ENCODE results near the gene LBX1. TPM values are rescaled to one million over a fixed set of nuclear protein-coding genes. Genes with fewer than 3 reads are reported as not detected.

The LBX1 gene, protein sequence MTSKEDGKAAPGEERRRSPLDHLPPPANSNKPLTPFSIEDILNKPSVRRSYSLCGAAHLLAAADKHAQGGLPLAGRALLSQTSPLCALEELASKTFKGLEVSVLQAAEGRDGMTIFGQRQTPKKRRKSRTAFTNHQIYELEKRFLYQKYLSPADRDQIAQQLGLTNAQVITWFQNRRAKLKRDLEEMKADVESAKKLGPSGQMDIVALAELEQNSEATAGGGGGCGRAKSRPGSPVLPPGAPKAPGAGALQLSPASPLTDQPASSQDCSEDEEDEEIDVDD
- total RNA-seq: not detected
- not detected for polyA plus RNA-seq

DNA sequence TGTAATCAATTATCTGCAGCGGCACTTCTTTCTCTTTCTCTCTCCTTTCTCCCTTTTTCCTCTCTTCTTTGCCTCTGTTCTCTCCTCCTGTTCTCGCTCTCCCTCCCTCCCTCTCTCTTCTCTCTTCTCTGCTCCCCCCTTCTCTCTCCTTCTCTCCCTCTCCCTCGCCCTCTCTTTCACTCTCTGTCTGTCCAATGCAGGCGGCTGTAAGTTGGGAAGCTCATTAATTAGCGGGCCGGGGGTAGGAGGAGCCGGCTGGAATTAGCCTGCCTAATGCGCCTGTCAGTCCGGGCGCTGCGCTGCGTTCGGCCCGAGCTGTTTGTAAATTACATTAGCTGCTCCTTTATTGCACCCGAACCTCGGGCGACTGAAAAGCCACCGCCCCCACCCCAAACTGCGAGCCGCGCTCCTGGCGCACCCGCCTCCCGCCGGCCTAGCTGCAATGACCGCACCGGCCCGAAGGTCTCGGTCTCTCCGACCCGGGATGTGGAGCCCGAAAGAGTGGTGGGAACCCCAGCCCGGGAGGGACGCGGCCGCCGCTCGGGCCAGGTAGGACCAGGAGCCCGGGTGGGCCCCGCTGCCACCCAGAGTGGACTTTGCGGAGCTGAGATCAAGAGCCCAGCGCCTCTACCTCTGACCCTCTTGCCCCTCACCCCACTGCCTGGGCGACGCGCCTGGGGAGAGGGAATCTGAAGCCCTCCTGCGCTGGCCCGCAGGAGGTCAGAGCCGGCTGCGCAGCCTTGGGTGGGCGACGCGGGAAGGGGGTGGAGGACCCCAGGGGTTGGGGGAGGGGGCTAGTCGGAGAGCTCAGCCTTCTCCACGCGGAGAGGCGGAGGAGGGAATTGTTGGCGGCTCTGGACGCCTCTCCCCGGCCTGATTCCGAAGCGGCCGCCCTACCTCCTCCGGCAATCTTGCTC, at the start of gene LBX1:
TSS of gene LBX1 (minus strand) at position 198 of the 917 bp plus-strand sequence. CDS start 648 bp downstream, outside the sequence.
- DNase-seq (ENCODE audit: extremely low spot score): no peak
- Histone ChIP-seq H3K27ac (ENCODE audit: low read depth) (no peak within 1 kb of the TSS), H3K36me3 (ENCODE audit: insufficient read depth) (no peaks in the 10 kb centered on the region), H3K4me3 (ENCODE audit: low read depth, low read length) (peak within 1 kb of the TSS; percentile 4), H3K4me1 (ENCODE audit: insufficient read depth) (no peaks in the 10 kb centered on the region)
- 3% methylated on average over 63 of the region's 63 CpGs for WGBS

DNA sequence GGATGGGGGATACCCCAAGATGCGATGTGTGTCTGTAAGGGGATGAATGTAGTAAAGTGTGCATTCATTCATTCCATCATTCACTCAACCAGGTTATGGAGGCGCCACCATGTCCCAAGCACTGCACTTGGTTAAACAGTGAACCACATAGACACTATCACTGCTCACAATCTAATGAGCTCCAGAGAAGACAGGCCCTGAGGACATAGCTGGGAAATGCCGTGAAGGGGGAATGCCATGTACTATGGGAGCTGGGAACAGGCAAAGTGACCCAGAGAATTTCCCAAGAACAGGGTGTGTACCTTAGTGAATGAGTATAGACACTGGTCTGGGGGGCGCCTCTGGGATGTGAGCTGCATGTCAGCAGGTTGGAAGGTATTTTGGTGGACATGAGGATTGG, 44.5 kb upstream of the LBX1 start:
- WGBS: 86% methylated on average over 4 of the region's 4 CpGs

DNA sequence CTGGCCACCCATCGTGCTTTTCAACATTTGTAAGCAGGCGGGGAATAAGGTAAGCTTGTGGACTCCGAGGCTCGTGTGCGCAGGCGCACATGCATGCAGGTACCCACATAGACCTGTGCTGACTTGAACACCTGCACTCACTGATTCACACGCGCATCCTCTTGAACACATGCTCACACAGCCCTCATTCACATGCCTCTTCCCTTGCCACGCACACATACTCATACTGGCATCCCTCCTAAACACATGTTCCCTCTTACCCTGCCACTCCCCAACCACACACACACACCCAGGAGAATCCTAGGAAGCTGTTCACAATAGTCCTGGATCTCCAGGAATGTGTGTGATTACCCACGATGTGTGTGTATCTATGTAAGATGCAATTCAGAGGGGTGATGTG, 44.1 kb upstream of the LBX1 start:
- Histone ChIP-seq H3K36me3 (ENCODE audit: insufficient read depth) (no peaks in the 10 kb centered on the region), H3K4me3 (ENCODE audit: low read depth, low read length) (no peak overlapping the region), H3K4me1 (ENCODE audit: insufficient read depth) (no peaks in the 10 kb centered on the region), H3K27ac (ENCODE audit: low read depth) (no peak overlapping the region)
- no peak for DNase-seq (ENCODE audit: extremely low spot score)
- whole genome bisulfite sequencing: 85% methylated on average over 10 of the region's 10 CpGs

More for the DNA sequence above, 44.5 kb upstream of the LBX1 start:
- Histone ChIP-seq H3K36me3 (ENCODE audit: insufficient read depth) (no peaks in the 10 kb centered on the region), H3K4me3 (ENCODE audit: low read depth, low read length) (no peak overlapping the region), H3K4me1 (ENCODE audit: insufficient read depth) (no peaks in the 10 kb centered on the region), H3K27ac (ENCODE audit: low read depth) (no peak overlapping the region)
- no peak for DNase-seq (ENCODE audit: extremely low spot score)

DNA sequence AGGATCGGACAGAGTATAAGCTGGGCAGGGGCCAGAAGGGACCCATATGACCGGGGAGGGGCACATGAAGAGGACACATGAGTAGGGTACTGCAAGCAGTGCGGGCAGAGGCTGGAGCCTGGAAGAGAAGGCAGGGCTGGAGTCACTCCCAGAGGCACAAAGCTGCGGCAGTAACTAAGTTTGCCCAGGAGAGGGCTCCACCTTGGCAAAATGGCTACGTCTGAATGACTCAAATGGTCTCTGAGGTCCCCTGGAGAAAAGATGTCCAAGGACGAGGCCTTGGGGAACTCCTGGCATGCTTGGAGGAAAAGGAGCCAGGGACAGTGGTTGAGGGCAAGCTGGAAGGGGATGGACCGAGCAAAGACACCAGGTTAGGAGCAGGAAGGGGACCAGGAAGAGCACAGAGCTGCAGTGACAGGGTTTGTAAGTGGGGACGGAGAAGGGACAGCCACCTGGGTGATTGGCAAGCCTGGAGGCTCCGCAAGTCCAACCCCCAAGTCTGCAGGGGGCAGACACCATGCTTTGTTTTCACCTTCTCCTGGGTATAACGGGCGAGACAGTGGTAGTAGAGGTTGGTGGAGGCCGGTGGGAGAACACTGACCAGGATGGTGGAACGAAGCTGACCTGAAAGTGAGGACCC, 43.1 kb upstream of the LBX1 start:
- H3K36me3 ChIP-seq (ENCODE audit: insufficient read depth): no peaks in the 10 kb centered on the region
- no peak overlapping the region for H3K4me3 ChIP-seq (ENCODE audit: low read depth, low read length)
- 45% methylated on average over 13 of the region's 13 CpGs for WGBS
- DNase-seq (ENCODE audit: extremely low spot score): no peak
- H3K27ac ChIP-seq (ENCODE audit: low read depth): no peak overlapping the region
- no peaks in the 10 kb centered on the region for H3K4me1 ChIP-seq (ENCODE audit: insufficient read depth)

DNA sequence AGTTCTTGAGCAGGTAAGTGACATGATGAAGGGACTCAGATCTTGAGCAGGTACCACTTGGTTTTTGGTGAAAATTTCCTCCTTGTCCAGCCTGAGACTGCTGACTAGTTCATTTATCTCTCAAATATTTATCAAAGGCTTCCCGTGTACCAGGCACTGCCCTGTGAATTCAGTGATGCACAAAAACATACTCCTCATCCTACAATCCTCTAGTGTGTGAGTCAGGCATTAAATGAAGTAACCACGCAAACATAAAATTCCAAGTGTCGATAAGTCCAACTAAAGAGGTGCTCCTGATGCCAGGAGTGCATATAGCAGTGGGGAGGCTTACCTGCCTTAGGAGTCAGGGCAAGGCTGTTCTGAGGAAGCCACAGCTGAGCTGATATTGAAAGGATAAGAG, 41.5 kb upstream of the LBX1 start:
- WGBS: 72% methylated on average over 3 of the region's 3 CpGs
- Histone ChIP-seq H3K36me3 (ENCODE audit: insufficient read depth) (no peaks in the 10 kb centered on the region), H3K4me3 (ENCODE audit: low read depth, low read length) (no peak overlapping the region), H3K4me1 (ENCODE audit: insufficient read depth) (no peaks in the 10 kb centered on the region), H3K27ac (ENCODE audit: low read depth) (no peak overlapping the region)
- DNase-seq (ENCODE audit: extremely low spot score): no peak

DNA sequence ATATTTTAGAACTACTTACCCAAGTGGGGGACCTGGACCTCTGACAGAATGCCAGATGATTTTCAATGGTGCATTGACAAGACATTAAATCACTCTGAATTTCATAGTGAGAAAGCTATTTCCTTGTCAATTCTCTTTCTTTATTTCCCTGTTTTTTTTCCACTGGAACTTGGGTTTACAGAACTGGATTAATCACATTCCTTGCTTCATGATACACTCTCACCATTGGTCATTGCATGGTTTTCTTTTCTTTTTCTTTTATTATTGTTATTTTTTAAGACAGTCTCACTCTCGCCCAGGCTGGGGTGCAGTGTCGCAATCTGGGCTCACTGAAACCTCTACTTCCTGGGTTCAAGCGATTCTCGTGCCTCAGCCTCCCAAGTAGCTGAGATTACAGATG, 38.5 kb upstream of the LBX1 start:
- no peak overlapping the region for H3K27ac ChIP-seq (ENCODE audit: low read depth)
- DNase-seq (ENCODE audit: extremely low spot score): no peak
- no peaks in the 10 kb centered on the region for H3K36me3 ChIP-seq (ENCODE audit: insufficient read depth)
- no peak overlapping the region for H3K4me3 ChIP-seq (ENCODE audit: low read depth, low read length)
- H3K4me1 ChIP-seq (ENCODE audit: insufficient read depth): no peaks in the 10 kb centered on the region
- 92% methylated on average over 4 of the region's 4 CpGs for WGBS

DNA sequence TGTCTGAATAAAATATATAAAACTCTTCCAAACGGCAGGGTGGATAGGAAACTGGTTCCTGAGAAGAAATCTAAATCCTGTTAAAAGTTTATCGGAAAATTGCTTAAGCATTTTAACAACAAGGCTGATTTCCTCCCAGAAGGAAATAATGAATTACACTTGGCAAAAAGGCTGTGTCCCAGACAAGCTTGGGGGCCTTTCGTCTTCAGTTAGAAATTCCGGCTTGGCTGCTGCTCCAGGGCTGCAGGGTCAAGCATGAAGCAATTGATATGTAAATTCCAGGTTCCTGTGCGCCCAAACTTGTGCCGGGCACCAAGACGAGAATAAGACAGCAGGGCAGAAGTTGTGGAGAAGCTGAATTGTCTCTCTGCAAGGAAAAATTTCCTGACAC, 38.0 kb upstream of the LBX1 start:
- Histone ChIP-seq H3K4me3 (ENCODE audit: low read depth, low read length) (no peak overlapping the region), H3K27ac (ENCODE audit: low read depth) (no peak overlapping the region), H3K4me1 (ENCODE audit: insufficient read depth) (no peaks in the 10 kb centered on the region), H3K36me3 (ENCODE audit: insufficient read depth) (no peaks in the 10 kb centered on the region)
- WGBS: 66% methylated on average over 7 of the region's 7 CpGs
- DNase-seq (ENCODE audit: extremely low spot score): no peak

DNA sequence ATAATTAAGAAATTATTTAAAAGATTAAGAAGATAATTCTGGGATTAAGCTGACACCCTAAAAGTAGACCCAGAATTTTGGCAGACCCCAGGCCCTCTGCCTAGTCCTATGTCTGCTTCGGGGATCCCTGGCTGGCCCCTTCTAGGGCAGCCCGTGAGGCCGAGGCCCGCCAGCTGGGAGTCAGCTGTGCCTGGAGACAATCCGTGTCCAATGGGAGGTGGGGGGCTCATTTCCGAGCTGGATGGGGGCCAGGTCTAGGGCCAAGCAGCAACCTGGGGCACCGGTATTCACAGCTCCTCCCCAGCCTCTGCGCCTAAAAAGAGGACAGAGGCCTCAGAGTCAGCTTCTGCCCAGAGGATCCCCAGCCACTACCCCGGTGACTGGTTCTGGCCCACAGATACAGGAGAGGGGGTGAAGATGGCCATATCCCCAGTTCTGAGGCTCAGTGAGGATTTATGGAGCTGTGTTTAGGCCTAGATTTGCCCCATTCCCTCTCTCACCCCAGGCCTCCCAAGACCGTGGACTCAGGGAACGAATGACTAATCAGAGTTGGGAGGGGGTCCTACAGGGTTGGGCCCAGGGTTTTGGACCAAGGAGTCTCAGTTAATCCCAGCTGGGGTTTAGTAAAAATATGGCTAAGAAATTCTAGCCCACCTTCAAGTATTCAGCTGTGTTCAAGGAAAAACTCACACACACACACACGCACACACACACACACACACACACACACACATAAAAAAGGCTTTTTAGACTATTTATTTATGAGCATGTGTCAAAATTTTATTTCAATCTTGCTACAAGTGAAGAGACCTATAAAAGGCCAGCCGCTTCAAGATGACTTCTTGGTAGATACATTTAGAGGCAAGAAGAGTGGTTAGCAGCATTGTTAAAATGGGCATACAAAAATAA, 37.4 kb upstream of the LBX1 start:
- no peaks in the 10 kb centered on the region for H3K4me1 ChIP-seq (ENCODE audit: insufficient read depth)
- H3K4me3 ChIP-seq (ENCODE audit: low read depth, low read length): no peak overlapping the region
- H3K36me3 ChIP-seq (ENCODE audit: insufficient read depth): no peaks in the 10 kb centered on the region
- 70% methylated on average over 13 of the region's 13 CpGs for WGBS
- no peak overlapping the region for H3K27ac ChIP-seq (ENCODE audit: low read depth)
- no peak for DNase-seq (ENCODE audit: extremely low spot score)

DNA sequence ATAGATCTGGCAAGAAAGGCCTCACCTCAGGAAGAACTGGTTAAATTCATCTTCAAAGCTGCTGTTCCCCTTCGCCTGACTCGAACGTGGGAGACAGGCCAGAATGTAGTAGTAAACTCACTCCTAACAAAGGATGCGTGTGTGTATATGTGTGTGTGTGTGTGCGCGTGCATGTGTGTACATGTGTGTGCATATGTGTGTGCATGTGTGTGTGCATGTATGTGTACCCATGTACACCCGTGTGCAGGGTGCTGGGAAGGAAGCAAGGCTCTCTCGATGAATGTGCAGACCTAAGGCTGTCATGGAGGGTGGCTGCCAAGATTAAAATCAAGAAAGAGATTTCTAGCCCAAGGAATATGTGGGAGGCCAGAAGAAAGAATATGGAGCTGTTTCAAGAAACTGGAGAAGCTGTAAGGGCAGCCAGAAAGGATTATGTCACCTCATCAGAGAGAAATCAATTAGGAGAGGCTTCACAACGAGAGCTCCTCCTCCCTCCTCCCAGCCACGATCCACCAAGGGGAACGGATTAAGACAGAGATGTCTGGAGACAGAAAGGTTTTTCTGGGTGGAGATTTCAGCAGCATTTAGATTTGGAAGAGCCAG, 34.0 kb upstream of the LBX1 start:
- no peaks in the 10 kb centered on the region for H3K4me1 ChIP-seq (ENCODE audit: insufficient read depth)
- no peak overlapping the region for H3K27ac ChIP-seq (ENCODE audit: low read depth)
- DNase-seq (ENCODE audit: extremely low spot score): no peak
- no peak overlapping the region for H3K4me3 ChIP-seq (ENCODE audit: low read depth, low read length)
- 53% methylated on average over 11 of the region's 11 CpGs for WGBS
- no peaks in the 10 kb centered on the region for H3K36me3 ChIP-seq (ENCODE audit: insufficient read depth)

DNA sequence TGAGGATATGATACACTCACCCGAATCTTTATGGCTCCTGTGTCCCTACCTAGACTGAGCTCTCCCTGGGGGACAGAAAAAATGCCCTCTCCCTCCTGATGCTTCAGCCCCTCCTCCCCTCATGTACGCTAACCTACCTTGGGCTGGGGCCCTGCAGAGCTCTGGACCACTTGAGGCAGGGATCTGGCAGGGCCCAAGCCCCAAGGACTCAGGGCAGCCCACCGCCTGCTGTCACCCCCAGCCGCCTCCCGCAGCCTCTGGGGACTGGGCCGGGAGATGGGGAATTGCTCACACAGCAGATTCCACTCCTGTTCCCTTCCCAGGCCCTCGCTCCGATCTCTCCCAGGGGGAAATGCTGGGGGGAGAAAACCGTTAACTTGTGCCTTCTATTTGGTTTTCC, 32.9 kb upstream of the LBX1 start:
- H3K36me3 ChIP-seq (ENCODE audit: insufficient read depth): no peaks in the 10 kb centered on the region
- 69% methylated on average over 9 of the region's 9 CpGs for WGBS
- no peaks in the 10 kb centered on the region for H3K4me1 ChIP-seq (ENCODE audit: insufficient read depth)
- H3K27ac ChIP-seq (ENCODE audit: low read depth): no peak overlapping the region
- no peak overlapping the region for H3K4me3 ChIP-seq (ENCODE audit: low read depth, low read length)
- DNase-seq (ENCODE audit: extremely low spot score): no peak

DNA sequence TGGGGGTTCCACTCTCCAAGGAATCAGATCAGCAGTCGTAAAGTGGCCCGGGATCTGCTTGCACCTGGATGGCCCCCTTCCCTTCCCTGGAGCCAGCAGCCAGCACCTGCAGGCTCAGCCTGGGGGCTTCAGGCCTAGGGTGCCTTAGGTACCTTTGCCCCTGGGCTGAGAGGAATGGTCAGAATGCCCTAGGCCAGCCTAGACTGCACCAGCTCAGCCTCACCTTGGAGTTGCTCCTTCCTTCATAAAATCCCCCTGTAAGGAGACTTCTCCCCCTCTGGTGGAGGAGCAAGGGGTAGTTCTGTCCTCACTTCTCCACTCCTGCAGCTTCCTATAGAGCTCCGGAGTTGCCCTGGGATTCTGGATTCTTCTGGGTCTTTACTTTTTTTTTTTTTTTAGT, 32.4 kb upstream of the LBX1 start:
- 59% methylated on average over 3 of the region's 3 CpGs for WGBS
- H3K4me3 ChIP-seq (ENCODE audit: low read depth, low read length): no peak overlapping the region
- DNase-seq (ENCODE audit: extremely low spot score): no peak
- H3K36me3 ChIP-seq (ENCODE audit: insufficient read depth): no peaks in the 10 kb centered on the region
- H3K27ac ChIP-seq (ENCODE audit: low read depth): no peak overlapping the region
- no peaks in the 10 kb centered on the region for H3K4me1 ChIP-seq (ENCODE audit: insufficient read depth)

DNA sequence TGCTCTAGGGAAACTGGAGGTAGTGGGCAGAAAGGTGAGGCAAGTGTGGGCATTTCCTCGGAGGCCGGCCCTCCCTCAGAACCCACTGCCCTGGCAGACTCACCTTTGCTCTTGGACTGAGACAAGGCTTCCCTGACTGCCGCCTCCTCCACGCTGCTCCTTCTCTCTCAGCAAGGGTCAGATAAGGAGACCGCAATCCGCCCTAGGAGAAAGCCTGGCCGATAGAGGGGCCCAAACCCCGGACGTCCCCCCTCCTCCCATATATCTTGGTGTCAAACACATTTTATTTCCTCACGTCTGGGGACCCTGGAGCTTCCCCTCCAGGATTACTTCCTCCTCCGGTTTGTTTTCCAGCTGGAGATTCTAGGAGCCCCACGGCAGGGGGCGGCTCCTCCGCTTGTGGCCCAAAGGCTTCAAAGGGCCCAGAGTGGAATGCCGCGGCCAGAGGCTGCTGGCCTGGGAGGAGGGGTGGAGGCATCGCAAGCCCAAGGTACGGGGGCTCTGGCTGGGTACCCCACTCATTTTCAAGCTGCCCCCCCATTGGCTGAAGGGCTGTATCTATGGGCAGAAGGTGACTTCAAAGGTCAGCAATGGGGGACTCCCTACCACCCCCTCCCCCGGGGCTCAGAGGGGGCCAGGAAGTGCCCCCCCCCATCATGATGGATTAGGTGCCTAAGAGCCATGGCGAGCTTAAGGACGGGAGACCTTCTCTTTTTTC, 31.7 kb upstream of the LBX1 start:
- no peak for DNase-seq (ENCODE audit: extremely low spot score)

More for the DNA sequence above, 31.7 kb upstream of the LBX1 start:
- no peak overlapping the region for H3K4me3 ChIP-seq (ENCODE audit: low read depth, low read length)
- H3K36me3 ChIP-seq (ENCODE audit: insufficient read depth): no peaks in the 10 kb centered on the region
- no peak overlapping the region for H3K27ac ChIP-seq (ENCODE audit: low read depth)
- no peaks in the 10 kb centered on the region for H3K4me1 ChIP-seq (ENCODE audit: insufficient read depth)
- WGBS: 36% methylated on average over 21 of the region's 21 CpGs
